ENCODE data around the gene NT5C1A.

DNA sequence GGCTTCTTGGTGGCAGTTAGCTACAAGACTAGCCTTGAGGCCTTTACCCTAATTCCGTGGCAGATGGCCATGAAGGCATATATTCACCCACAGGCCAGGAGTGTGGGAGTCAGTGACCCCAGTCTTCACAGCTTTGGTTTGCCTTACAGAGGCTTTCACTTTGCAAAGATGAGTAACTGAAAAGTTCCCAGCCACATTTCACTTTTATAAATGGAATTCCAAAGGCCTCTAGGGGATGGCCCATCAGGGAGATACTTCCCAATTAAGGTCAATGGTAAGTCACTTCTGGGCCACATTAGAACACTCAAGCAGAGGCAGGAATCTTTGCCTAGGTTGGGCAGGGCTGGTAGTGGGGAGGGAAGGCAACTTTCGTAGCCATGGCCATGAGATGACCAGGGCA is 19.4 kb downstream of the NT5C1A start:
- TF ChIP-seq, protein P1, sequence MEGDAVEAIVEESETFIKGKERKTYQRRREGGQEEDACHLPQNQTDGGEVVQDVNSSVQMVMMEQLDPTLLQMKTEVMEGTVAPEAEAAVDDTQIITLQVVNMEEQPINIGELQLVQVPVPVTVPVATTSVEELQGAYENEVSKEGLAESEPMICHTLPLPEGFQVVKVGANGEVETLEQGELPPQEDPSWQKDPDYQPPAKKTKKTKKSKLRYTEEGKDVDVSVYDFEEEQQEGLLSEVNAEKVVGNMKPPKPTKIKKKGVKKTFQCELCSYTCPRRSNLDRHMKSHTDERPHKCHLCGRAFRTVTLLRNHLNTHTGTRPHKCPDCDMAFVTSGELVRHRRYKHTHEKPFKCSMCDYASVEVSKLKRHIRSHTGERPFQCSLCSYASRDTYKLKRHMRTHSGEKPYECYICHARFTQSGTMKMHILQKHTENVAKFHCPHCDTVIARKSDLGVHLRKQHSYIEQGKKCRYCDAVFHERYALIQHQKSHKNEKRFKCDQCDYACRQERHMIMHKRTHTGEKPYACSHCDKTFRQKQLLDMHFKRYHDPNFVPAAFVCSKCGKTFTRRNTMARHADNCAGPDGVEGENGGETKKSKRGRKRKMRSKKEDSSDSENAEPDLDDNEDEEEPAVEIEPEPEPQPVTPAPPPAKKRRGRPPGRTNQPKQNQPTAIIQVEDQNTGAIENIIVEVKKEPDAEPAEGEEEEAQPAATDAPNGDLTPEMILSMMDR (conservative IDR thresholded peaks at IDR 0.05; ENCODE audit: low read length): no peak
- TF ChIP-seq EZH2phosphoT487 (IDR thresholded peaks at IDR 0.05; ENCODE audit: borderline replicate concordance, low read depth, low read length): no peak

Measured in OCI-LY7 (cell line).